Cerebellar cortex (tissue), 1 donor: ENCODE measurements around the gene ORMDL3.
"Not testable (repeated sequence)": the region's sequence is repeated elsewhere in the genome, so short reads cannot be mapped to it uniquely, and the experiment has no call there.

ENCODE experiments used
- DNase-seq: peaks from one replicate; pipeline ENCODE4 v3.0.0-alpha.2; 2015; ENCODE audit warnings: low spot score

Gene ORMDL3

DNA sequence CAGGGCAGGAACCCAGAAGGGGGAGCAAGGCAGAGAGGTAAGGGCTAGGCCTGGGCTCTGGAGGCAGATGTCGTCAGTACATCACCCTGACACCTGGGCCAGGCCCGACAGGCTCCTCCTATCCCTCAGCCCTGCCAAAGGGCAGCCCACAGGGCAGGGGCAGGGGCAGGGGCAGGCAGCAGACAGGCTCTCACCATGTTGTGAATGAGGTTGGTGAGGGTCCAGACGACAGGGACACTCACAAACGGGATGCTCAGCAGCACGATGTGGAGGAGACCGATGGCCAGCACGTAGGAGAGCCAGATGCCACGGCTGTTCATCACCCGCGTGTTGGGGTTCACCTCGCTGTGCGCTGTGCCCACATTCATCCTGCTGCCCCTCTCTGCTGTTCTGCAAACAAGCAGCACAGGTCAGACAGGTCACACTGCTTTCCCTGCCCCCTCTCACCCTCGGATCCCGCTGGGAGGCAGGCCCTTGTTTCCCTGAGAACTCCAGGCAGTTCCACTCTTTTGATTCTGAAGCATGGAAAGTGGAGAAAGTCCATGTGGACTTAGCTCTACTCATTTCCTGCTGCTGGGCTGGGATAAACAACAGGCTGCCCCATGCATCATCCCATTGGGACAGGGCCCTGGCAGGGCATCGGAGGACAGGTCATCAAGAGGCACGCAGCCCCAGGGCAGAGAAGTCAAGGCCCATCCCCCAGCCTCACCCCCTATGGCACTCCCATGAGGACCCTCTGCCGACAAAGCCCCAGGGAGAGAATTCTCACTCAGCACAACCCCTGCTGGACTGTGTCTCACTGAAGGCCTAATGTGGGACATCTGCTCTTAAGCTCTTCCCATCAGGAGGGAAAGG is 3.3 kb downstream of the ORMDL3 start:
- DNase-seq: no peak

DNA sequence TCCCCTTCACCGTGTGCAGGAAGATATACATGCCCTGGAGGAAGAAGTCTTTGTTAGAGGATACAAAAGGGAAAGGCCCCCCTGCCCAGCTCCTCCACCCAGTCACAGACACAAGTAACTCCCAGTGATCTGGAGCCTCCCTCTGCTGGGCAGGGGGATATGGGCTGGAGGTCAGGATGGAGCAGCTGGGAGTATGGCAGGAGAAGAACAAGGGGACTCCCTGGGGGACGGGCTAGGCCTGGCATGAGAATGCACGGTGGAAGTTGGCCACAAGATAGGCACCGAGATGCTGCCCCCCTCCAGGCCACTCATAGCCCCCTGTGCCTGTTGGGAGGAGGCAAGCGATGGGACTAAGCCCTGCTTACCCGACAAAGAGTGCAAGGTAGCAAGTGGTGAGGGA is 4.2 kb downstream of the ORMDL3 start:
- DNase-seq: no peak

DNA sequence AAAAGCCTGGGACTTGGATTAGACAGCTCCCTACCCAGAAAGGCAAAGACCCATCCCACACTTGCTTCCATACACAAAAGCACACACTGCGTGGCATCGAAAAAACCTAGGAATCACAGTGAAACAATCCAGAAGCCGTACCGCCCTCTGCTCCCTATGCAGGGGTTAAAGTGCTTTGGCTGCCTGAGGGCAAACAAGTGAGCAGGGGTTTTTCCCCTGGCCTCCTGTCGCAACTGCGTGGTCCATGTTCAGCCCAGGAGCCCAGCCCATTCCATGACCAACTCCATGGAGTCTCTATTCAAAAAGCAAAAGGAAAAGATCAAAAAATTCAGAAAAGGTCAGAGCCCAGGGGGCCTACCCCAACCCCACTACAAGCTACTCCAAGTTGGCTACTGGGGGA is 5.4 kb downstream of the ORMDL3 start:
- no peak for DNase-seq

DNA sequence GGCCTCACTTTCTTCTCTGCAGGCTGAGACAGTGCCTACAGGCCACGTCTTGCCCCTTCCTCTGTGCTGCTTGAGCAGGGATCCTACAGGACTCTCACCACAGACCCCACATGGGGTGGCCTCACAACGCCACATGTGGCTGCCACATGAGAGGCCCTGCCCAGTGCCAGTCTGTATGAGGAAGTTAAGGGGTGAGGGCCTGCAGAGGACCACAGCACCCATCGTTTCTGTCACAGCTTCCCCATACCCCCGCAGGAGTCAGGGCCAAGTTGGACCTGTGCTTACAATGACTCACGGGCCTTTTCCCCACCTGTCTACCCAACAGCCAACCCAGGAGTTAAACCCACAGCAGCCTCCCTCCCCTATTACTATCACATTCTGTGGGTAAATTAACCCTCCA is 6.1 kb downstream of the ORMDL3 start:
- no peak for DNase-seq

DNA sequence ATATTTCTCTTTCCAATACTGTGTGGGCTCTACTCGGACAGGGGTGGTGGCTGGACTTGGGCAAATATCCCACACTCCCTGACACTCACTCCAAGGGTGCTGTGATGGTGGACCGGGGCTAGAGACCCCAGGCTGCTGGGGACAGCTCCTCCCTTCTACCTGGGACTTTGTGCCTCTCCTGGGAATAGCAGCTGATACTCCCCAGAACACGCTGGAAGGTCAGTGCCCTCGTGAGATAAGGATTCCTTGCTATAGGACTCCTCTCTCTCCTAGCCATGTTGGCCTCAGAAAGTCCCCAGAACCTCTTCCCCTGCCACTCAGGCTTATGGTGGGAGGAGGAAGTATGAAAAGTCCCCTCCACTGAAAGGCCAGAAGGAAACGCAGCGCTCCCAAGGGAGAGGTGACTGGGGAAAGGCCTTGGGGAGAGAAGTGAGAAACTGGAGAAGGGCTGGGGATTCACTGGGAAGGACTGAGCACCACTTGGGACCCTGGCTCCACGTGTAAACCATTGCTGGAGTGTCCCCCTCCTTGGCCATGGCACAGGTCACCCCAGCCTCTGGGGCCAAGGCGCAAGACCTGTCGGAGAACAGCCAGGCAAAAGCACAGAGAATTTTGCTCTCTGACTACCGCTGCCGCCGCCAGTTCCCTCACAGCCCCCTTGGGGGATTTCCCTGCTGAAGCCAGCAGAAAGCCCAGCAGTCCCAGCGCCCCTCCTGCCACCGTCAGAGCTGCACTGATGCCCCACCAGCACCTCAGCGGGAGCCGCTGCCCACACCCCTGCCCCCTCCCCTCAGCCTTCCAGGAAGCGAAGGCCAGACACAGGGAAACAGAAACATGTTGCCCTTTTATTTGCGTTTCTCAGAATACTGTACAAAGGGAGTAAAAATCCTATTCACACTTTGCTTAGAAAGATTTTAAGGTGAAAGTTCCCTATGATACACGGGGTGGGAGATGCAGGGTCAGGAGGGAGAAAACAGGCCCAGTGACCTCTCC is 6.9 kb downstream of the ORMDL3 start:
- no peak for DNase-seq

DNA sequence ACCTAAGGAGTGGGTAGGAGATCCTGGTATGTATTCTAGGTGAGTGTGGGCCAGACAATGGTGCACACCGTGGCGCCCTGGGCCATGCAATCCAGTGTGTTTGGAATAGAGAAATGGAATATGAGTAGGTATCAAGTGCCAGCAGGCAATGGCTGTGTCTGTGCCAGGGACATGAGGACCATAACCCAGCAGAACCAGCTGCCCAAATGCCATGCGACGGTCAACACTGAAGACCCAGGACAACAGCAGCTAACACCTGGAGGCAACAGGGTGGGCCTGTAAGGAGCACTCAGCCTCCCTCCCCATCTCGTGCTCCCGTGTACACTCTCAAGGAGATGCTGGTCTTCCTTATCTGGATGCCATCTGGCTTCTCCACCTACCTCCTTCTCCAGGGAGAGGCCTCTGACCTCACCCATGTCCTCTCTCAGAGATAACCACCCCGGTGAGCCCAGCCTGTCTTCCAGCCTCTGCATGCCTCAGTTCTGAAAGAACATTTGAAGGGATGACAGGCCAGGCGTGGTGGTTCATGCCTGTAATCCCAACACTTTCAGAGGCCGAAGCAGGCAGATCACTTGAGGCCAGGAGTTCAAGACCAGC is 8.2 kb downstream of the ORMDL3 start:
- no peak for DNase-seq

DNA sequence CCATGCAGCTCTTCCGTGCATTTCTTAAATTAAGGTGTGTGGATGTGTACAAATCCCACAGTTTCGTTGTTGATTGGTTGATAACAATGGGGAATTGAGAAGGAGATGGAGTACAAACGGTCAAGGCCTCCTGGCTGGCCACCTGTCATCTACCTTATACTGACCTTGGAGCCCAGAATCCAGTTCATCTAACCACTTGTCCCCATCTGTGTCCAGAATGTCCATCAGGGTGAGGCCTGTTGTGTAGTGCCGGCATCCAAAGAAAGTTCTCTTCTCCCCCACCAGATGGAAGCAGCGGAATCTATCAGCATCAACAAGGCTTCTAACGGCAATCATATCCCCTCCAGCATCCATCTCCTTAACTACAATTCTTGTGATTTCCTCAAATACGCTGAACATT is 10.5 kb downstream of the ORMDL3 start:
- peak; percentile 32 for DNase-seq

DNA sequence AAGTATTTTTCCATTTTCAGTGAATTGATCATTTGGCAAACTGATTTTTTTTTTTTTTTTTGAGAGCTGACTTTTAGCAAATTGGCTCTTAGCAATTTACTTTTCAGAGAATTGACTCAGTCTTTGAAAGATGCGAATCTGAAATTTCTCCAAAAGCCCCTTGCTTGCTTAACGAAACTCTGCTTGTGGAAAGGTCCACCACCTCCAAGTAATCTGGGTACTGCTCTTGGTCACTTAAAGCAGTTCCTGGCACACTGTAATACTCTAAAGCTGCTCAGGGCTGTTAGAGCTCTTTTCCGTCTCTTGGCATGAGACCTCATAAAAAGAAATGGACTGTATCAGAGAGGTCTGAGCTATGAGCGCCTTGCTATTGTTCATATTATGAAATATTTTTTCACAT is 11.8 kb downstream of the ORMDL3 start:
- DNase-seq: no peak

DNA sequence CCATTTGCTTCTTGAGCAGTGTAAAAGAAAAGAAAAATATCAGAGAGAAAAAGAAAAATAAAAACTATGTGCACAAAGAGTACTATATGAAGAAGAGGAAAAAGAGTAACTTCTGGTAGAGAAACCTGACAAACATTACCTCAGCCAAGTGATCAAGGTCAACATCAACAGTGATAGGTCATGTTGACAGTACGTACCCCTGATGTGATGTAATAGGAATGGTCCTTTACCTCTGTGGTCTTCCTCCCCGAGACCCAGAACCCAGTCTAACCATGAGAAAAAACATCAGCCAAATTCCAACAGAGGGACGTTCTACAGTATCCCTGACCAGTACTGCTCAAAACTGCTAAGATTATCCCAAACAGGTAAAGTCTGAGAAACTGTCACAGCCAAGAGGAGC is 13.4 kb downstream of the ORMDL3 start:
- DNase-seq: no peak

DNA sequence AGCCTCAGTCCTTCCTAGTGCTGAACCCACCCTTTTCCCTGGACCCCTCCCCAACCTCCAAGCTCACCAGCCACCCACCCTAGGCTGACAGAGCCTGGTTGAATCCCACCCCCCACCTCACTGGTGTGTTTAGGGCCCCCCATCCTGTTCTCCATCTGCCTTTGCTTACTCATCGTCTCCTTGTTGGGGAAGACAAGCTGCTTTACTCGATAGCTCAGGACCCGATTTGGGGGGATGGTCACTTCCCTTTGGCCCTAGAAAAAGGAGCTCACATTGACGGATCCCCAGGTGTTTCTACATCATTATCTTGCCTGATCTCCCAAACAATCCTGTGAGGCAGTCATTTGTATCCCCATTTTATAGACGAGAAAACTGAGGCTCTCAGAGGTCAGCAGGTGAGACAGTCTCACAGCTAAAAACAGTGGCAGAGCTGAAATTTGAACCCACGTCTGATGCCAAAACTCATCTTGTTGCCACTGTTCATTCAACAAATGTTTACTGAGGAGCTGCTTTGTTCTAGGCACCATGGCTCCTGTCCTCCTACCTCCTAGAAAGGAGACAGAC is 18.5 kb downstream of the ORMDL3 start:
- no peak for DNase-seq

DNA sequence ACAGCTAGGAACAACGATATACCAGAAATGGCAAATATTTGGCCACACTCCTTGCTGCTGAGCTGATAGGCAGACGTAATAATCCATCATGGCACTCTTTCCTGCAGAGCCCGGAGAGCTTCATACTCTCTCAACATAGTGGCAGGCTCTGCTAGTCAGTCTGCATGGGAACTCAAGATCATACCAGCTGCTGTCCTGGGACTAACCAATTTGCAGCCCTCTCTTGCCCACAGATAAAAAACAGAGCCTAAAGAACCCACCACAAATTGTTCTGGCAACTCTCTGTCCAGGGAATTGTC is 22.5 kb downstream of the ORMDL3 start:
- DNase-seq: no peak

DNA sequence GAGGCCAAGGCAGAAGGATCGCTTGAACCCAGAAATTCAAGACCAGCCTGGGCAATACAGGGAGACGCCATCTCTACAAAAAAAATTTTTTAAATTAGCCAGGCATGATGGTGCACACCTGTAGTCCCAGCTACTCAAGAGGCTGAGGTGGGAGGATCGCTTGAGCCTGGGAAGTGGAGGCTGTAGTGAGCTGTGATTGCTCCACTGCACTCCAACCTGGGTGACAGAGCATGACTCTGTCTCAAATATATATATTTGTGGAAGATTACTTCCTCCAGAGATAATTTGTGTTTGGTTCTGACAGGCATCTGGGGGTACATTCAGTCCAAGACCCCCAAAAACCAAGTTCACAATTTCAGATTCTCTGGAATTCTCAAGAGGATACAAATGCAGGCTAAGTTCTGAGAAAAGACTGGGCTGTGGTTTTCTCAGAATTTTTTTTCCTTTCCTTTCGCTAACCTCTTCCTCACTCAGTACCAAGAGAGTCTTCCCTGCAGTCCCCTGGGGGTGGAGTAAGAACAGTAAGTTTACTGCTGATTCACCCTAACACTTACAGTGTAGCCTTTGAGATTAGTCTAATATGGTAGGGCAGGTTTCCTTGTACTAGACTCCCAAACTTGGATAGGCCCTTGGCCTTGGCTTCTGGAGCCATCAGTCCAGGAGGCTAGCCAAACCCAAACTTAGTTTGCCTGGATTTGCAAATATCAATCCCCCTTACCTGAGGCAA is 24.1 kb downstream of the ORMDL3 start:
- no peak for DNase-seq

DNA sequence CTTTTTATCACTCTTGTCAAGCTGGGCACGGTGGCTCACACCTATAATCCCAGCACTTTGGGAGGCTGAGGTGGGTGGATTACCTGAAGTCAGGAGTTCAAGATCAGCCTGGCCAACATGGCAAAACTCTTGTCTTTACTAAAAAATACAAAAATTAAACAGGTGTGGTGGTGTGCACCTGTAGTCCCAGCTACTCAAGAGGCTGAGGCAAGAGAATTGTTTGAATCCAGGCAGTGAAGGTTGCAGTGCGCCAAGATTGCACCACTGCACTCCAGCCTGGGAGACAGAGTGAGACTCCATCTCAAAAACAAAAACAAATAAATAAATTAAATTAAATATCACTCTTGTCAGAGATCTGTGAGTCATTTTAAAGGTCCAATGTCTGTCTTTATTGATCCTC is 25.4 kb downstream of the ORMDL3 start:
- DNase-seq: not testable (repeated sequence)

DNA sequence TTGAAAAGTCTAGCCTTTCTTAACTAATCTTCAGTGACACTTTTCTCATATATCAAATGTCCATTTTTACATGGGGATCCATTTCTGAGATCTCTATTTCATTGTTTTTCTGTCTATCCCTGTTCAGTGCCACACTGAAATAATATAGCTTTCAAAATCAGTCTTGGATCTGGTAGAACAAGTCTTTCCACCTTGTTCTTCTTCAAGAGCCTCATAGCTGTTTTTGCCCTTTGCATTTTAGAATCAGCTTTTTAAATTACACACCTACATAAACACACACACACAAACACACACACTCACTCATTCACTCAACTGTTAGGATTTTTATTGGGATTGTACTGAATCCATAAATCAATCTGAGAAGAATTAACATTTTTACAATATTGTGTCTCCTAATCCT is 28.2 kb downstream of the ORMDL3 start:
- no peak for DNase-seq

DNA sequence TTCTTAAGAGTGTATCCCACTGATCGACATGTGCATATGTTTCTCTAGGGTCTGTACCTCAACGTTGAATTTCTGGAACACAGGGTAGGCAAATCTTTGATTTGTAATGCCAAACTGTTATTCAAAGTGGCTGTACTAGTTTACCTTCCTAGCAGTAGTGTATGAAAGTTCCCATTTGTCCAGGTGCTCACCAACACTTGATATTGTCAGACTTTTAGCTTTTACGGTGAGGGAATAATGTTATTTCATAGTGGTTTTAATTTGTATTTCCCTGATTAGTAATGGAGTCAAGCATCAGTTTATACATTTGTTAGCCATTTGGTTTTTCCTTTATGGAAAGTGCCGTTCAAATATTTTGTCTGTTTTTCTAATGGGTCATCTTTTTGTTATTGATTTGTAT is 29.3 kb downstream of the ORMDL3 start:
- no peak for DNase-seq

DNA sequence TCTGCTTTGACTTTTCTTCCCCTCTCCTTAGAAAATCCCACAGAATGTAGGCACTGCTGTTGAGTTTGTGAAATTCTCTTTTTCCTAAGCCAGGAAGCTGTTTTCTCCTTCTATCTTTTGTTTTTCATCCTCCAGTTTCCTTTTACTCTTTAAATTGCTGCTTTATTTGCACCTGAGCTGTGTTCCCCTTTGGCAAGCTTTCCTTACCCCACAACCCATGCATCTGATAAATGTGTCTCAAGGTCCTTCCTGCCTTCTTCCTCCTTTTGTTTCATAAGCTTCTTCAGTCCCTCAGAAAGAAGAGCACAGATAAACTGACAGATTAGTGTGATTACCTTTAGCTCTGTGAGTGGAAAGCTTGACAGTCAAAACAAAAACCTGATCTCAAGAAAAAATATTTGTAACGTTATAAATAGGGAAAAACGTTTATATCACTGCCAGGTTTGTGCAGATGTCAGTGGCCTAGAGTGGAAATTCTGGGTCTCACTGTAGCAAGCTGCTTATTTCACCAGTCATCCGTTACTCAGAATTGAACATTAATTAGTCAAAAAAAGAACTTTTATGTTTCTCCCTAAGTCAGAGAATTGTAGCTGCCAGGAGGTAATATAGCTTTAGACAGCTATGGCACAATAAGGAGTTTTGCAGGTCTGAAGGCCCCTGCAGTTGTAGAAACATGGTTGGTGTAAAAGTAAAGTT is 32.6 kb downstream of the ORMDL3 start:
- no peak for DNase-seq

DNA sequence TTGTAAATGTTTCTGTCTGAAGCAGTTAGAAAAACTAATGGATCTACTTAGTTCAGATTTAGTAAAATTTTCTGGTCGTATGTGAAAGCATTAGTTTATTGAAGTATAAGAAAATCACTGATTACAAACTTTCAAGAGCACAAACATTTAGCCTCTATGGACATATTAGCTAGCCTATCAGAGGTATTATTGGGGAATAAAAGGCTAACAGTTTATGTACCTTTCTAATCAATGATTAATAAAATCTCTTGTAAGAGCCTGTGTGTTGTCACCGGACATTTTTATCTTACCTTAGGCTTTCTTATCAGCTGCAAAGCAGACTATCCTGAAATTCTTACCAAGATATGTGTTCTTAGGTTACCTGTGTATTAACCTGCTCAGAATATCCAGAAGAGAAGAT is 38.2 kb downstream of the ORMDL3 start:
- DNase-seq: no peak

DNA sequence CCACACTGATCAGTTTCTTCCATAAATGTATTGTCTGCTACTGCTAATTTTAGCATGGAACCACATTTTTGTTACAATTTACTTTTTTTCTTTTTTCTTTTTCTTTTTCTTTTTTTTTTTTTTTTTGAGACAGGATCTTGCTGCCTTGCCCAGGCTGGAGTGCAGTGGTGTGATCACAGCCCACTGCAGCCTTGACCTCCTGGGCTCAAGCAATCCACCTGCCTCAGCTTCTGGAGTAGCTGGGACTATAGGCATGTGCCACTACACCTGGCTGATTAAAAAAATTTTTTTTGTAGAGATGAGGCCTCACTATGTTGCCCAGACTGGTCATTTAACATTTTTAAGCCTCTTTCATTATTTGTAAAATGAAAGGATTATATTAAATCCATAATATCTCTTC is 40.3 kb downstream of the ORMDL3 start:
- no peak for DNase-seq

DNA sequence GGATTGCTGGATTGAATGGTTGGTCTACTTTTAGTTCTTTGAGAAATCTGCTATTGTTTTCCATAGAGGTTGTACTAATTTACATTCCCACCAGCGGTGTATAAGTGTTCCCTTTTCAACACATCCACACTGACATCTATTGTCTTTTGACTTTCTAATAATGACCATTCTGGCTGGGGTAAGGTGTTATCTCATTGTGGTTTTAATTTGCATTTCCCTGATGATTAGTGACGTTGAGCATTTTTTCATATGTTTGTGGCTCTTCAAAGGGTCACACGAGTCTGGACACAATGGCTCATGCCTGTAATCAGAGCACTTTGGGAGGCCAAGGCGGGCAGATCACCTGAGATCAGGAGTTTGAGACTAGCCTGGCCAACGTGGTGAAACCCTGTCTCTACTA is 41.3 kb downstream of the ORMDL3 start:
- not testable (repeated sequence) for DNase-seq

DNA sequence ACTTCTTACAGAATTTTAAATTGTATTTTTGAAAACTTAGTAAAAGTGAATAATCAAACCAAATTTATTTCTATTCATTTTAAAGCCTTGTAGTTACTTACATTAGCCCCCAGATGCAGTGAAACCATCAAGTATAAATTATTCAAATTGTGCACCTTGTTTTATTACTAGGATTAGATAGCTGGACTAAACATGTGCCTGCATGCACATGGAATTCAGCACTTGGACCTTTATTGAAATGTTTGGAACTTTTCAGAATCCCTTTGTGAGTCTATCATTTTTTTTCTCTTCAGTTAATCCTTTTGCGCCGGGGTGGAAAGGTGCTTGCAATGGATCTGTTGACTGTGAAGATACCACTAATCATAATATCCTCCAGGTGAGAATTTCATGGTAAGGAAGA is 54.6 kb downstream of the ORMDL3 start:
- no peak for DNase-seq

DNA sequence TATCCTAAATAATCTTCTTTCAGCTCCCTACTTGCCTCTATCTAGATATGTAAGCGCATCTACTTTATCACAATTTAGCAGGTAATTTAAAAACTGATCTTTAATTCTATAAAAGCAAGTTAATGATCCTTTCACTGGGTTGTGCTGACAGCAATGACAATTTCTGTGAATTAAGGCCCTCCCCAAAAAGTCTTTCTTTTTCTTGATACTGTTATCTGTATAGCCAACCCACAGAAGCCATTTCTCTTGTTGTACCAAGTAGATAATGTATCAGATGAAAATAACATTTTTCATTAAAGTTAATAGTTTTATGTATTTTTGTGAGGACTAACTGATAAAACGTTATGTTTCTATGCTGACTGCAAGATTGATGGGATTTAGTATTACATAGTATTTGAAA is 55.6 kb downstream of the ORMDL3 start:
- no peak for DNase-seq
